HEK293 (cell line): Measurements from ENCODE around the gene LENEP.

ENCODE experiments used
- YY1 ChIP-seq: fragments of 450-650 bp; formaldehyde crosslinking; IDR thresholded peaks from 2 replicates; pipeline ENCODE4 v1.5.1; 2018; ENCODE audit warnings: missing biosample characterization, missing genetic modification characterization
- TF ChIP-seq, protein P1 (sequence below): fragments of 450-650 bp; formaldehyde crosslinking; IDR thresholded peaks from 2 replicates; pipeline ENCODE4 v1.5.1; 2016; ENCODE audit warnings: missing biosample characterization, missing genetic modification characterization
- TF ChIP-seq, protein P2 (sequence below): fragments of 450-650 bp; formaldehyde crosslinking; IDR thresholded peaks from 2 replicates; pipeline ENCODE4 v1.5.1; 2016; ENCODE audit warnings: missing biosample characterization, missing genetic modification characterization
- TF ChIP-seq, protein P3 (sequence below): fragments of 450-650 bp; formaldehyde crosslinking; IDR thresholded peaks from 2 replicates; pipeline ENCODE4 v1.5.1; 2016; ENCODE audit warnings: missing biosample characterization, missing genetic modification characterization
- TF ChIP-seq, protein P4 (sequence below): fragments of 450-650 bp; formaldehyde crosslinking; IDR thresholded peaks from 2 replicates; pipeline ENCODE4 v1.5.1; 2017; ENCODE audit warnings: missing biosample characterization, missing genetic modification characterization

DNA sequence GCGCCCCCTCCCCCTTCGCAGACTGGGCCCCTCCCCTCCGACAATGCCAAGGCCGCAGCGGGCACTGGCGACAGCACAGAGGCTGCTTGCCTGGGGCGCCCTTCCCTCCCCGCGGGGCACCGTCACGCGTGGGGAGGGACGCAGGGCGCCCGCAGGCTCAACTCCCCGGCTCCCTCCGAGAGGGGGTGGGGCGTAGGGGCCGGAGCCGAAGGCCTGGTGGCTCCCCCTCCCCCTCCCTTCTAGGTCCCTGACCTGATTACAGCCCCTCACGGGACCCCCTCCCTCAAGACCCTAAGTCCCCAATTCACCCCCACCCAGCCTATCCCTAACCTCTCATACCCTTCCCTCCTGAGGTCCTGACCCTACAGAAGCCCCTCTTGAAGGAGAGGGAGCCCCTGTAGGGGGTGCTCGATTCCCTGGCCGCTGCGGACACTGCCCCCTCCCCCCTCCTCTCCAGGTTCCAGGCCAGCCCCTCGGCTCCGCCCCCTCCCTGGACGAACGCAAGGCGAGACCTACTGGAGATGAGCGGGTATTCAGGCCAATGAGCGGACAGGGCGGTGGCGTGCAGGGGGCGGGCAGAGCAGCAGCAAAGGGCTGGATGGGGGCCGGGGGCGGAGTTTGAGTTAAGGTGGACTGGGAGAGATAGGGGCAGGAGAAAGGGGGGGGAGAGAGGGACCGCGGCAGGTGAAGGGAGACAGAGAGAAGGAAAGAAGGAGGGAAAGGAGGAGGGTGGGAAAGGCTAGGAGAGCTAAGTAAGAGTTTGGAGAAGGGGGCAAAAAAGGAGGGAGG, 8.5 kb downstream of the LENEP start:
- TF ChIP-seq, protein P1, sequence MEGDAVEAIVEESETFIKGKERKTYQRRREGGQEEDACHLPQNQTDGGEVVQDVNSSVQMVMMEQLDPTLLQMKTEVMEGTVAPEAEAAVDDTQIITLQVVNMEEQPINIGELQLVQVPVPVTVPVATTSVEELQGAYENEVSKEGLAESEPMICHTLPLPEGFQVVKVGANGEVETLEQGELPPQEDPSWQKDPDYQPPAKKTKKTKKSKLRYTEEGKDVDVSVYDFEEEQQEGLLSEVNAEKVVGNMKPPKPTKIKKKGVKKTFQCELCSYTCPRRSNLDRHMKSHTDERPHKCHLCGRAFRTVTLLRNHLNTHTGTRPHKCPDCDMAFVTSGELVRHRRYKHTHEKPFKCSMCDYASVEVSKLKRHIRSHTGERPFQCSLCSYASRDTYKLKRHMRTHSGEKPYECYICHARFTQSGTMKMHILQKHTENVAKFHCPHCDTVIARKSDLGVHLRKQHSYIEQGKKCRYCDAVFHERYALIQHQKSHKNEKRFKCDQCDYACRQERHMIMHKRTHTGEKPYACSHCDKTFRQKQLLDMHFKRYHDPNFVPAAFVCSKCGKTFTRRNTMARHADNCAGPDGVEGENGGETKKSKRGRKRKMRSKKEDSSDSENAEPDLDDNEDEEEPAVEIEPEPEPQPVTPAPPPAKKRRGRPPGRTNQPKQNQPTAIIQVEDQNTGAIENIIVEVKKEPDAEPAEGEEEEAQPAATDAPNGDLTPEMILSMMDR: peak; percentile 95
- TF ChIP-seq, protein P2, sequence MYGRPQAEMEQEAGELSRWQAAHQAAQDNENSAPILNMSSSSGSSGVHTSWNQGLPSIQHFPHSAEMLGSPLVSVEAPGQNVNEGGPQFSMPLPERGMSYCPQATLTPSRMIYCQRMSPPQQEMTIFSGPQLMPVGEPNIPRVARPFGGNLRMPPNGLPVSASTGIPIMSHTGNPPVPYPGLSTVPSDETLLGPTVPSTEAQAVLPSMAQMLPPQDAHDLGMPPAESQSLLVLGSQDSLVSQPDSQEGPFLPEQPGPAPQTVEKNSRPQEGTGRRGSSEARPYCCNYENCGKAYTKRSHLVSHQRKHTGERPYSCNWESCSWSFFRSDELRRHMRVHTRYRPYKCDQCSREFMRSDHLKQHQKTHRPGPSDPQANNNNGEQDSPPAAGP: peak; percentile 23
- TF ChIP-seq, protein P3, sequence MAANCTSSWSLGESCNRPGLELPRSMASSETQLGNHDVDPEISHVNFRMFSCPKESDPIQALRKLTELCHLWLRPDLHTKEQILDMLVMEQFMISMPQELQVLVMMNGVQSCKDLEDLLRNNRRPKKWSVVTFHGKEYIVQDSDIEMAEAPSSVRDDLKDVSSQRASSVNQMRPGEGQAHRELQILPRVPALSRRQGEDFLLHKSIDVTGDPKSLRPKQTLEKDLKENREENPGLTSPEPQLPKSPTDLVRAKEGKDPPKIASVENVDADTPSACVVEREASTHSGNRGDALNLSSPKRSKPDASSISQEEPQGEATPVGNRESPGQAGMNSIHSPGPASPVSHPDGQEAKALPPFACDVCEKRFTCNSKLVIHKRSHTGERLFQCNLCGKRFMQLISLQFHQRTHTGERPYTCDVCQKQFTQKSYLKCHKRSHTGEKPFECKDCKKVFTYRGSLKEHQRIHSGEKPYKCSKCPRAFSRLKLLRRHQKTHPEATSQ (tag by site-specific recombination): peak; percentile 80; the same call in 1 of the 2 replicates
- TF ChIP-seq, protein P4, sequence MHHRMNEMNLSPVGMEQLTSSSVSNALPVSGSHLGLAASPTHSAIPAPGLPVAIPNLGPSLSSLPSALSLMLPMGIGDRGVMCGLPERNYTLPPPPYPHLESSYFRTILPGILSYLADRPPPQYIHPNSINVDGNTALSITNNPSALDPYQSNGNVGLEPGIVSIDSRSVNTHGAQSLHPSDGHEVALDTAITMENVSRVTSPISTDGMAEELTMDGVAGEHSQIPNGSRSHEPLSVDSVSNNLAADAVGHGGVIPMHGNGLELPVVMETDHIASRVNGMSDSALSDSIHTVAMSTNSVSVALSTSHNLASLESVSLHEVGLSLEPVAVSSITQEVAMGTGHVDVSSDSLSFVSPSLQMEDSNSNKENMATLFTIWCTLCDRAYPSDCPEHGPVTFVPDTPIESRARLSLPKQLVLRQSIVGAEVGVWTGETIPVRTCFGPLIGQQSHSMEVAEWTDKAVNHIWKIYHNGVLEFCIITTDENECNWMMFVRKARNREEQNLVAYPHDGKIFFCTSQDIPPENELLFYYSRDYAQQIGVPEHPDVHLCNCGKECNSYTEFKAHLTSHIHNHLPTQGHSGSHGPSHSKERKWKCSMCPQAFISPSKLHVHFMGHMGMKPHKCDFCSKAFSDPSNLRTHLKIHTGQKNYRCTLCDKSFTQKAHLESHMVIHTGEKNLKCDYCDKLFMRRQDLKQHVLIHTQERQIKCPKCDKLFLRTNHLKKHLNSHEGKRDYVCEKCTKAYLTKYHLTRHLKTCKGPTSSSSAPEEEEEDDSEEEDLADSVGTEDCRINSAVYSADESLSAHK: no peak
- no peak for TF ChIP-seq YY1 (tag by site-specific recombination)
